ENCODE measurements around the gene TGFBR1. TPM values are rescaled to one million over a fixed set of nuclear protein-coding genes. Genes with fewer than 3 reads are reported as not detected.

Gene TGFBR1
- total RNA-seq, 3 donors from 2014 or later: 23.7 to 71.6 (median 24.7) TPM

DNA sequence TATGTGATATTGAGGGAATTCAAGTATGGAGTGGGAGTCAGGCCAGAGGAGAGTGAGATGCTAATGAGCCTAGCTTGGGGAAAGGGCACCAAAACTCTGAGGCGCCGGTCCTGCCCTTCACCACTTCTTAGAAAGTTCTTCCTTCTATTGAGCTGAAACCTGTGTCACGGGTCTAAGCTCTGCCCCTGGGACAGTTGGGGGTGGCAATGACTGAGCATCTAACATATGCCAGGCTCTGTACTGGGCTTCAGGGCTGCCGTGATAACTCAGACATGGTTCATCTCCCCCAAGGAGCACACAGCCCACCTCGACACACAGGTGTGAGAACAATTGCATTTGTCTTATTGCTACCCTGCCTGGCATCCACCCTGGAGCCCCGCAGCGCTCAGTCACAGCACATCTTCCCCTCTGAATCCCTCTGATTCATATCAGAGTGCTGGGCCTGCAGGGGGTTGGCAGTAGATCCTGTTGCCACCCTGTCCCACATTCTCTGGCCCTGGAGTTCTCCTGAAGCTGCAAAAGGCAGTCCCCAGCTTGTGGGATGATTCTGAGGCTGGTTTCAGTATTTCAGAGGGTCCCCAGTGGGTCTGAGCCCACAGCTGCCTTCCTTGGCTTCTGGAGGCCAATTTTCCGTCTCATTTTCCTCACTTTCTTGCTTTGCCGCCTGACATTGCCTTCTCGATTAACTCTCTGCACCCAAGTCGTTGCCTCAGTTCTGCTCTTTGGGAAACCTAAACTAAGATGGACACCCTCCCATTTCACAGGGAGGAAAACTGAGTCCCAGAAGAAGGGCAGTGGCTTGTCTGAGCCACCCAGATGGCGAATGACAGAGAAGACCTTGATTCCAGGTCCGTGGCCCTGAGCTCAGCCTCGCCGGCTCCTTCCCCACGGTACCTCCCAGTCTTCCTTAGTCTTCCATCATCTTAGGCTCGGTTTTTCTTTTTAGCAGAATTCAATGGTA is 74.3 kb downstream of the TGFBR1 start:
- Histone ChIP-seq H3K4me1 (ENCODE audit: low read depth) (no peaks in the 10 kb centered on the region), H3K9me3 (no peaks in the 10 kb centered on the region), H3K36me3 (ENCODE audit: low read depth) (no peaks in the 10 kb centered on the region), H3K4me3 (no peak overlapping the region)
- DNase-seq (no peak), ATAC-seq (no peak)
- TF ChIP-seq, protein P1, sequence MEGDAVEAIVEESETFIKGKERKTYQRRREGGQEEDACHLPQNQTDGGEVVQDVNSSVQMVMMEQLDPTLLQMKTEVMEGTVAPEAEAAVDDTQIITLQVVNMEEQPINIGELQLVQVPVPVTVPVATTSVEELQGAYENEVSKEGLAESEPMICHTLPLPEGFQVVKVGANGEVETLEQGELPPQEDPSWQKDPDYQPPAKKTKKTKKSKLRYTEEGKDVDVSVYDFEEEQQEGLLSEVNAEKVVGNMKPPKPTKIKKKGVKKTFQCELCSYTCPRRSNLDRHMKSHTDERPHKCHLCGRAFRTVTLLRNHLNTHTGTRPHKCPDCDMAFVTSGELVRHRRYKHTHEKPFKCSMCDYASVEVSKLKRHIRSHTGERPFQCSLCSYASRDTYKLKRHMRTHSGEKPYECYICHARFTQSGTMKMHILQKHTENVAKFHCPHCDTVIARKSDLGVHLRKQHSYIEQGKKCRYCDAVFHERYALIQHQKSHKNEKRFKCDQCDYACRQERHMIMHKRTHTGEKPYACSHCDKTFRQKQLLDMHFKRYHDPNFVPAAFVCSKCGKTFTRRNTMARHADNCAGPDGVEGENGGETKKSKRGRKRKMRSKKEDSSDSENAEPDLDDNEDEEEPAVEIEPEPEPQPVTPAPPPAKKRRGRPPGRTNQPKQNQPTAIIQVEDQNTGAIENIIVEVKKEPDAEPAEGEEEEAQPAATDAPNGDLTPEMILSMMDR (IDR thresholded peaks at IDR 0.05): no peak
- intact Hi-C loops (cut with DNase I, micrococcal nuclease): no loop called here

DNA sequence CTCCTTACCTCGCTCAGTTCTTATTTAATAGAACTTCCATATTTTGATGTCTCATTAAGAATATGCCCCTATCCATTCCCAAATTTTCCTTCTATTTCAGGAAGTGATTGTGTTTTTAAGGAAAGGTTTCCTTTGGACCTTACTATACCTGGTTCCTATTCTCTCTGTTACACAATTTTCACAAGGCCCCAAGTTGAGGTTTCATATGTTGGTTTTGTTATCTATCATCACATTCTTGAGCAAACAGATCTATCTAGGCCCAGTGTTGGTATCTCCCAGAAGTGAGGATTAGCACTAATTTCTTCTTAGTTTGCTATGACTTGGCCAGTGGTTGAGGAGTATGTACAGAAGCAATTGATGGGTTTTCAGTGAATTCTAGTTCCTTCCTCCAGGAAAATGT is 75.3 kb downstream of the TGFBR1 start:
- DNase-seq: no peak
- Histone ChIP-seq H3K4me1 (ENCODE audit: low read depth) (no peaks in the 10 kb centered on the region), H3K4me3 (no peak overlapping the region), H3K9me3 (no peaks in the 10 kb centered on the region), H3K36me3 (ENCODE audit: low read depth) (no peaks in the 10 kb centered on the region)
- ATAC-seq: no peak
- TF ChIP-seq, protein P1 (IDR thresholded peaks at IDR 0.05): no peak
- intact Hi-C loops (cut with DNase I, micrococcal nuclease): no loop called here

DNA sequence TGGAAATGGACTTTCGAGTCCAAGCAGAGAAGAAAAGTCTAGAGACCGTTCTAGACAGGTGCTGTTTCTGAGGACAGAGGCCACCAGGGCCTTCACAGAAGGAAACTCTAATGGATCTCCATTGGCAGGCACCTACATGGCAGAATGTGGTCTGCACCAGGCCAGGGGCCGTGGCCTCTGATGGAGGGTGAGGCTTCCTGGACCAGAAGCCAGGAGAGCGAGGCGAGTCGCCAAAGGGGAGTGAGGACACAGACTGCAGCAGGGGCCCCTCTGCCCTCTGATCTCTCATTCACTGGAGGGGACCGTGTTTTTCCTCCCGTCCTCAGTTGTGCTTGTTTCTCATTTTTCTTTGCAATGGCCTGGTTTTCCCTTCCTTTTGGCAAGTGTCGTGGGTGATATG is 75.7 kb downstream of the TGFBR1 start:
- no peak for ATAC-seq
- no peaks in the 10 kb centered on the region for H3K4me1 ChIP-seq (ENCODE audit: low read depth)
- no peaks in the 10 kb centered on the region for H3K9me3 ChIP-seq
- TF ChIP-seq, protein P1 (IDR thresholded peaks at IDR 0.05): no peak
- H3K36me3 ChIP-seq (ENCODE audit: low read depth): no peaks in the 10 kb centered on the region
- intact Hi-C loops (cut with DNase I, micrococcal nuclease): no loop called here
- no peak overlapping the region for H3K4me3 ChIP-seq
- no peak for DNase-seq

DNA sequence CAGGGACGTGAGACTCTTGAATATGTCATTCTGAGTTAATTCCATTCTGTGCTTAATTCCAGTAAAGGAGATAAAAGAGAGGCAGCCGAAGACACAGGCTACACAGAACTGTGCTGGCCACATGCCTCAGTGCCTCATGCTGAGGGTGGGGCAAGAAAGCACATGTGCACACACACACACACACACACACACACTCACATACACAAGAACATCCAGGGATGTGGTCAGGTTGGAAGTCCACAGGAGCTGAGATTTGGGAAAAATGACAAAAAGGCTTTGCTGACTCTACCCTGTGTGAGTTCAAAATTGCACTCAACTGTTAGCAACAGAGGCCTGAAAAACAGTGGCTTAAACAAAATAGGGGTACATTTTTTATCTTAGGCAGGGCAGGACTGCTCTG is 76.3 kb downstream of the TGFBR1 start:
- DNase-seq (no peak), ATAC-seq (no peak)
- Histone ChIP-seq H3K4me1 (ENCODE audit: low read depth) (no peaks in the 10 kb centered on the region), H3K9me3 (no peaks in the 10 kb centered on the region), H3K4me3 (no peak overlapping the region), H3K36me3 (ENCODE audit: low read depth) (no peaks in the 10 kb centered on the region)
- intact Hi-C loops (cut with DNase I, micrococcal nuclease): no loop called here
- TF ChIP-seq, protein P1 (IDR thresholded peaks at IDR 0.05): no peak

DNA sequence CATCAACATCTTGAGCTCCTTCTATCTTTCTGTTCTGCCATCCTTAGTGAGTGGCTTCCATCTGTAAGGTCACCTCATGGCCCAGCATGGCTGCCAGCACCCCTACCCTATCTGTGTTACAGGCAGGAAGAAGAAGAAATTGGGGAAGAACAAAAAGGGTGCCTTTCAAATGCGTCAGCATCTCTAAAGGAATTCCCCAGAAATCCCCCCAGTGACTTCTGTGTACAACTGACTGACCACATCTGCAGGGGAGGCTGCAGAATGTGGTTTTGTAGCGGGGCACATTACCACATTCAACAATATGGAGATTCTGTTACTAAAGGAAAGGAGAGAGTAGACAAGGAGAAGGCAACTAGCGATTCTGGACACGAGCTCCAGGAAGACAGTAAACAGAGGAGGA is 76.7 kb downstream of the TGFBR1 start:
- Histone ChIP-seq H3K4me3 (no peak overlapping the region), H3K9me3 (no peaks in the 10 kb centered on the region), H3K4me1 (ENCODE audit: low read depth) (no peaks in the 10 kb centered on the region), H3K36me3 (ENCODE audit: low read depth) (no peaks in the 10 kb centered on the region)
- no peak for DNase-seq
- no peak for ATAC-seq
- intact Hi-C loops (cut with DNase I, micrococcal nuclease): no loop called here
- TF ChIP-seq, protein P1 (IDR thresholded peaks at IDR 0.05): no peak
